Omental fat pad (tissue), 4 donors: ENCODE data around the gene PACRG. TPM values are rescaled to one million over a fixed set of nuclear protein-coding genes. Genes with fewer than 3 reads are reported as not detected.
"Not testable (repeated sequence)": the region's sequence is repeated elsewhere in the genome, so short reads cannot be mapped to it uniquely, and the experiment has no call there.

Experiments
- ATAC-seq: fragments of 150-250 bp; one replicate; pipeline ENCODE4 v1.9.1; 2016; ENCODE audit warnings: mild to moderate bottlenecking, moderate library complexity; ENCODE audit not compliant: low FRiP score
- DNase-seq: peaks from one replicate; pipeline ENCODE4 v3.0.0-alpha.2; 2019; ENCODE audit warnings: low spot score
- total RNA-seq, 4 donors: library from RNA; depleted of rRNA; stranded (reverse); fragments of >200 nt; gene quantifications; one replicate each; pipeline ENCODE4 v1.1.0, GENCODE V29; 2016
- TF ChIP-seq, protein P1 (sequence below), 3 donors: fragments of 450-650 bp; IDR thresholded peaks; one replicate each; pipeline ENCODE4 v1.5.1; 2016 to 2017; ENCODE audit warnings: antibody characterized with exemption in 3 of 3, mild to moderate bottlenecking in 3 of 3, moderate library complexity in 2 of 3

PACRG gene
- total RNA-seq, 4 donors from 2014 or later = 0.48 to 2.5 (median 1.3) TPM; not detected in 1

DNA sequence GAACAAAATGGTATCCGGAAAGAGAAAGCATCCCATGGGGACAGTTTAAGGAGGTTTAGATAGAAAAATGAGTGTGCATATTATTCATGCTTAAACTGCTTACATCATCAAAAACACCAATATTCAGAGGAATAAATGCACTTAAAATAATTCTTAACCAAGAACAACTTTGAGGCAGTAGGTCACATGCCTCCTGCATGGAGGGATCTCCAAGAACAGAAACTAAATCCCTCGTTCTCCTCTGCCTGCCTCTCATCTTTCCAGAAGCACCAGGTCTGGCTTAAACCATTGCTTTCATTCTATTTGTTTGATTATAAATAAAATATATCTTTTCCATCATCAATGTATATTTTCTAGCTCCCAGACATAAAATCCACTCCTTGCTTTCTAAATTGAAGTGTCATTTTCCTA lies 583.2 kb downstream of the PACRG start:
- TF ChIP-seq, protein P1, sequence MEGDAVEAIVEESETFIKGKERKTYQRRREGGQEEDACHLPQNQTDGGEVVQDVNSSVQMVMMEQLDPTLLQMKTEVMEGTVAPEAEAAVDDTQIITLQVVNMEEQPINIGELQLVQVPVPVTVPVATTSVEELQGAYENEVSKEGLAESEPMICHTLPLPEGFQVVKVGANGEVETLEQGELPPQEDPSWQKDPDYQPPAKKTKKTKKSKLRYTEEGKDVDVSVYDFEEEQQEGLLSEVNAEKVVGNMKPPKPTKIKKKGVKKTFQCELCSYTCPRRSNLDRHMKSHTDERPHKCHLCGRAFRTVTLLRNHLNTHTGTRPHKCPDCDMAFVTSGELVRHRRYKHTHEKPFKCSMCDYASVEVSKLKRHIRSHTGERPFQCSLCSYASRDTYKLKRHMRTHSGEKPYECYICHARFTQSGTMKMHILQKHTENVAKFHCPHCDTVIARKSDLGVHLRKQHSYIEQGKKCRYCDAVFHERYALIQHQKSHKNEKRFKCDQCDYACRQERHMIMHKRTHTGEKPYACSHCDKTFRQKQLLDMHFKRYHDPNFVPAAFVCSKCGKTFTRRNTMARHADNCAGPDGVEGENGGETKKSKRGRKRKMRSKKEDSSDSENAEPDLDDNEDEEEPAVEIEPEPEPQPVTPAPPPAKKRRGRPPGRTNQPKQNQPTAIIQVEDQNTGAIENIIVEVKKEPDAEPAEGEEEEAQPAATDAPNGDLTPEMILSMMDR (IDR thresholded peaks at IDR 0.05) = no peak
- DNase-seq (no peak), ATAC-seq (no peak)

DNA sequence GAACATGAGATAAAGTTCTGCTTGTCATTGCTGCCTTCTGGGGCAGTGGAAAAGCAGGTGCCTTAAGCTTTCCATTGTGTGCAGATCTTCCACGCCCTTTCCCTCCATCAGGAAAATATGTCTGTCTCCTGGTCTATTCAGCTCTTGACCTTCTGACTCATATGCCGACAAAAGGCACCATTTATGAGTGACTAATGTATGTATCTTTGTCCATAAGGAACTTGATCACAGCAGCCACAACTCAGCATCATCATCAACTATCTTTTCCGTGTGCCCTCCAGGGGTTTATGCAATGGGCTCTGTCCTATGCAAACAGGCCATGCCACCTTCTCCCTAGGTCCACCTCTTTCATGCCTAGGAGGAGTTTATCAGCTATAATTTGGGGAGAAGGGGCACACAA lies 584.1 kb downstream of the PACRG start:
- ATAC-seq (no peak), DNase-seq (no peak)
- TF ChIP-seq, protein P1 (IDR thresholded peaks at IDR 0.05) = no peak

DNA sequence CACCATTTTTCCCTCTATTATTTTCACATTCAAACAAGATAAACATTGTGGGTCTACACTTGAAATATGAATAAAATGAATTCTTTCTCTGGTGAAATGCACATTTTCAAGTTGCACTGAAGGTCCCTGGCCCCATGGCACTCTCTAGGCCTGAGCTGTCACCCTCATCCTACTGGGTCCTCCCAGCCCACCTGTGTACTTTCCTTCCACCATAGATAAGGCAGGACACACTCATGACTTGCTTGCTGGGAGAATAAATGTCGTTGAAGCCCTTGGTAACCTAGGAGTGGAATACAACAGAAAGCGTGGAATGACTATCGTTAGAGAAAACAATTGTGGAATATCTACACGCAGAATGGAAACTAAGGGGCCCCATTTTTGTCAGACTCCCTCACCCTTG lies 585.8 kb downstream of the PACRG start:
- ATAC-seq = no peak
- TF ChIP-seq, protein P1 (IDR thresholded peaks at IDR 0.05) = no peak
- no peak for DNase-seq

DNA sequence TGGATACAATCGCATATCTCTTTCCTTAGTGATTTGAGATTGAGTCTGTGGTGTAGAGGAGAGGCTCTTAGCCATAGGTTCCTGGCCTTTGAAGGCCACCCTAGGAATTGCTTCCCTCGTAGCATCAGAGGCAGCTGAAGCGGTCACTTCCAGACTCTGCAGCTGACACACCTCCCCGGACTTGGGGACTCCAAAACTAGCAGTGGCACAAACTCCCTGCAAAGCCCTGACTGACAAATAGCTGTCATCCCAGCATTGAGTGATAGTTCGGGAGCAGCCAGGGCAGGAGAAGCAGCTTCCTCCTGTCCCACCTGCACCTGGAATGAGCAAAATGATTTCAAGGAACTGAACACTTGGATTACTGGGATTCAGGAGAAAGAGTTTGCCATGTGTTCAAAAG lies 586.2 kb downstream of the PACRG start:
- no peak for DNase-seq
- ATAC-seq = no peak
- TF ChIP-seq, protein P1 (IDR thresholded peaks at IDR 0.05) = no peak

DNA sequence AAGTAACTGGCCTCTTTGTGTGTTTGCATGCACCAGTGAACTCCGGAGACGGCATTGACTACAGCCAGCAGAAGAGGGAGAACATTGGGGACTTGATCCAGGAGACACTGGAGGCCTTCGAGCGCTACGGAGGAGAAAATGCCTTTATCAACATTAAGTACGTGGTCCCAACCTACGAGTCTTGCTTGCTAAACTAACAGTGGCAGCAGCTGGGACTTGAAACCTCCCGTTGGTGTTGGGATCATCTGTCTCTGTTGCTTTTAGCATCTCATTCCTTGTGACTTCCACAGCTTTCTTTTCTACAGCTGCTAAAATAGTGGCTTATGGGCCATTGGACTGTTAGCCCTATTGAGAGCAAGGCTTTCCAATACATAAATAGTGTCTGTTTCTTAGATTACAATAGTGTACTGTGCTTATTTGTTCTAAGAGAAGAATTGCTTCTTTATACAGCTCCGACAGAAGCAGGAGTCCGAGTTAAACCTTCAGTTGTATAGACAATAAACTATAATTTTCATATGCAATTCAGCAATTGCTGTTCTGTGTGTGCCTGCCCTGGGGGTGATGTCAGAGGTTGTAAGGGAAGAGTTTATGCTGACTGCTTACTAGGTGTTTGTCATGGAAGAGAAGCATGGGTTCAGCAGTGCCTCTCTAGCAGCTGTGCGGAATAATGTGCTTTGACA lies 587.2 kb downstream of the PACRG start:
- no peak for ATAC-seq
- TF ChIP-seq, protein P1 (IDR thresholded peaks at IDR 0.05) = no peak
- no peak for DNase-seq

DNA sequence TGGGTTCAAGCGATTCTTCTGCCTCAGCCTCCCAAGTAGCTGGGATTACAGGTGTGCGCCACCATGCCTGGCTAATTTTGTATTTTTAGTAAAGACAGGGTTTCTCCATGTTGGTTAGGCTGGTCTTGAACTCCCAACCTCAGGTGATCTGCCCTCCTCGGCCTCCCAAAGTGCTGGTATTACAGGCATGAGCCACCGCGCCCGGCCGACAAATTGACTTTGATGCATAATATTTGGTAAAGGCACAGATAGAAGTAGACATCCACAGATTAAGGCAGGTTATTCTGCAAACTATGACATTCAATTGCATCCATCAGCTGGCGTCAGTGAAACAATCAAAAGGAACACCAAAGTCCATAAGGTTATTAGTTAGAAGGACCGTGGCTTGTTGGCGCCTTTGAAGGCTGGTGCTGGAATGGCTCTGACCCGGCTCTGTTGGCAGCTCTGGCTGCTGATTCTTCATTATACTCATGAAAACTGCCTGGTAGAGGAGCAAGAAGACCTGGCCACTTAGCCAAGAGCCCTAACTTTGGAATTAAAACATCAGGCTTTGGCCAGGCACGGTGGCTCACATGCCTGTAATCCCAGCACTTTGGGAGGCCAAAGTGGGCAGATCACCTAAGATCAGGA lies 589.2 kb downstream of the PACRG start:
- DNase-seq, ATAC-seq: not testable (repeated sequence)

DNA sequence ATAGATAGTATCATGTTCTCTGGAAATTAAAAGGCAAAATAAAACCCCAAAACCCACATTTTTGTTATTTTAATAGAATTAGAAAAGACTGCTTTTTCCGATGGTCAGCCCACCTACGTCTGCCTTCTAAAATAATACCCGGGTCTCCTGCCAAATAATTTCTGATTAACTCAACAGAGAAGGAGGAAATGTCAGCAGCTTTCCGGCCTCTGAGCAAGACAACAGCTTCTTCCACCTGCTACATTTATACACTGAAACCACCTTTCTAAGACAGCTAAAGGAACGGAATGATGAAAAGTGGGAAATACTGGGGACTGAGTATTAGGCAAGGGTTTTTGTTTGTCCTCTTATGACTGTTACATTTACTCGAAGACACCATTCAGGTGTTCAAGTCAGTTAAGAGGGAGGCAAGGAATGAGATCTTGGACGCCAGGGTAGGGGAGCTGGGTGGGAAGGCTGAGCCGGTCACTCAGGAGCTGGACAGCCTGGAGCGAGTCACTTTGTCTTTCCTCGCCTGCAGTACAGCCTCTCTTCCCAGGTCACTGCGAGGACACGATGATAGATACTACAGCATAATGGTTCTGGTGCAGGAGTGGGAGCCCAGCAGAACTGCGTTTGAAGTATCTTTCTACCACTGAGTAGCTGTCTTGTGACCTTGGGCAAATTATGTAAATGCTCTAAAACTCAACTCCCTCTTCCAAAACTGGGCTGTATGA lies 590.5 kb downstream of the PACRG start:
- ATAC-seq (no peak), DNase-seq (no peak)
- TF ChIP-seq, protein P1 (IDR thresholded peaks at IDR 0.05) = no peak
